Posterior cingulate gyrus (tissue), 11 donors: ENCODE results near the gene SGF29.
A peak's percentile ranks its signal among the peaks of the same experiment; 100 is the strongest.
"Not testable (repeated sequence)": the region's sequence is repeated elsewhere in the genome, so short reads cannot be mapped to it uniquely, and the experiment has no call there.

ENCODE experiments used
- DNase-seq, 10 donors: peaks; one replicate each; pipeline versions ENCODE4 v3.0.0 to v3.0.0-alpha.2; 2020 to 2021; ENCODE audit warnings: mixed read lengths in 3 of 10
- intact Hi-C: fragments of 100-400 bp; cut with DNase I; formaldehyde crosslinking; loops from one replicate; pipeline ENCODE4 v1.15.1; 2023

The SGF29 gene

DNA sequence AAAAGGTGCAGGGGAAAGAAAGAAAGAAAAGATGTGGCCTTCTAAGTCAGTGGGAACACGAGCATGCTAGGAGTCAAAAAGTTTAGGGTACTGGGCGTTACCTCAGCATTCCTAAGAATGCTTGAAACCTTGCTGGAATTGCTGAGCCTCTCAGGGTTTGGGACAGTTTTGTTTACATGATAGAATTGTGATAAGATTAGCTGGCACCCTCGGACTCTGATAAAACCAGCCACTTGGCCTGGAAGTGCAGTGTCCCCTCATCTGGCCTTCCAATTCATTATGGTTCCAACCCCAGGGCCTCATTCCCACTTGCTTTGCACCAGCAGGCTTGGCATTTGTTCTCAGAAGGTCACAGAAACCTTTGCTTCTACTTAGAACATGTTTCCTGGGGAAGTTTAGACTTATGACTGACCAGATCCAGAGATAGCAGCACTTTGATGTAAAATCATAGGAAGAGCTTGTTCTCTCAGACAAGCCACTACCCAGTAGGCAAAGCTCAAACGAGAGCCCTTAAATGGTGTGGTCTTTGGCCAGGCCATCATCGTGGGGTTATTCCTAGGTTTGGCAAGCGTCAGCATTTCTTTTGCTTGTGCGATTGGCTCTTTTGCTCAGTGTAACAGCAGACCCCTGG is 8.0 kb downstream of the SGF29 start:
- DNase-seq: peak in 1 of 10 donors; percentile 24
- intact Hi-C loops: no loop called here

DNA sequence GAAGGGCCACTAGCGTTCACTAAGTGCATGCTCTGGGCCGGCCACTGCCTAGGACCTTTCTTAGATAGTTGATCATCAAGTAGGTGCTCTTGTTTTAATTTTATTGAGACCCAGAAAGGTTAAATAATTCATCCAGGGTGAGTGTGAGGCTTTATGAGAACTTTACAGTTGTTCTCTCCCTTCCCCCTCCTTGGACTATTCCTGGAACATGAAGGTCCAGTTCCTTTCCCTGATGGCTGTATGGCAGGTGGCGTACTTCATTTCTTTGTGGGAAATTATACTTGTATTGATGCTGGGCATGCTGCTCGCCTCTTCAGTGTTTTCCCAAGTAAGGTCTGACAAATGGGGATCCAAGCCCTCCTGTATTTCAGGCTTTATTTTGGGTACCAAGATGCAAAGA is 8.5 kb downstream of the SGF29 start:
- no peak for DNase-seq
- intact Hi-C loops: no loop called here

DNA sequence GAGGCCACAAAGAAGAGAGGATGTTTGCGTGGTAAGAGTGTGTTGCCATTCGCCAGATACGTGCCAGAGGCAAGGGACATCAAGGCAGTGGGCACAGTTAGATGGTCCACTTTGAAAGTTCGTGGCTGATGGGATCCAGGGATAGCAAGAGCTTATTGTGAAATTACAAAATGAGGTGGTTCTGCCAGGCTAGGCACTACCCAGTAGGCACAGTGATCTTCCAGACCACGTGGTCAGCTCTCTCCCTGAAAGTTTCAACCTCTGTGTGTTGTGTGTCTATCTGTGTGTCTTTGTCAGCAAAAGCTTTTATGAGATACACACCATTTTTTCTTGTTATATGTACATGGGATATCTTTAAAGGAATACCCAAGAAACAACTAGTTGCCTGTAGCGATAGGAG is 9.5 kb downstream of the SGF29 start:
- intact Hi-C loops: no loop called here
- DNase-seq: peak in 1 of 10 donors; percentile 33

DNA sequence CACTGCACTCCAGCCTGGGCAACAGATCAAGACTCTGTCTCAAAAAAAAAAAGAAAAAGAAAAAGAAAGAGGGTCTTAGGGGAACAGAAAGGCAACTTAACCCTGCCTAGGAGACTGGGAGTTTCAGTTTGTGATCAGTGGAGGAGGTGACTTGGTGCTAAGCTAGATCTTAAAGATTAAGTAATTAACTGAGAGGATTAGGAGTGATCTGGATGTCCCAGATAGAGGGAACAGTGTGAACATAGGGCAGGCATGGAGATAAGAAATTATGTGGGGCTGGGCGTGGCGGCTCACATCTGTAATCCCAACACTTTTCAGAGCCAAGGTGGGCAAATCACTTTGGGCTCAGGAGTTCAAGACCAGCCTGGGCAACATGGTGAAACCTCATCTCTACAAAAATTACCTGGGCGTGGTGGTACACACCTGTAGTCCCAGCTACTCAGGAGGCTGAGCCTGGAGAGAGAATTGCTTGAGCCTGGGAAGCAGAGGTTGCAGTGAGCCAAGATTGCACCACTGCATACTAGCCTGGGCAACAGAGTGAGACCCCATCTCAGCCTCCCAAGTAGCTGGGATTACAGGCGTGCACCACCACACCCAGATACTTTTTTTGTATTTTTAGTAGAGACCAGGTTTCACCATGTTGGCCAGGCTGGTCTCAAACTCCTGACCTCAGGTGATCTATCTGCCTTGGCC is 12.7 kb downstream of the SGF29 start:
- intact Hi-C loops: not testable (repeated sequence)

DNA sequence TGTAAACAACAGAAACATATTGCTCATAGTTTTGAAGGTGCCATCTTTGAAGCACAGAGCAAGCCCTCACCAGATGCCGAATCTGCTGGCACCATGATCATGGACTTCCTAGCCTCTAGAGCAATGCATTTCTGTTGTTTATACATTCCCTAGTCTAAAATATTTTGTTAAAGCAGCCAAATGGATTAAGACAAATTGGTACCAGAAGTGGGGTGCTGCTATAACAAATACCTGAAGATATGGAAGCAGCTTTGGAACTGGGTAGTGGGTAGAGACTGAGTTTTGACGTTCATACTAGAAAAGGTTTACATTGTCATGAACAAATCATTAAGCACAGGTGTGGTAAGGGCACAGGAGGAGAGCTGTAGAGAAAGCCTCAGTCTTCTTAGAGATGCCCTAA is 13.6 kb downstream of the SGF29 start:
- peak in 1 of 10 donors; percentile 8 for DNase-seq
- intact Hi-C loops: no loop called here

More for the DNA sequence above, 12.7 kb downstream of the SGF29 start:
- peak in 1 of 10 donors; percentile 15 for DNase-seq

DNA sequence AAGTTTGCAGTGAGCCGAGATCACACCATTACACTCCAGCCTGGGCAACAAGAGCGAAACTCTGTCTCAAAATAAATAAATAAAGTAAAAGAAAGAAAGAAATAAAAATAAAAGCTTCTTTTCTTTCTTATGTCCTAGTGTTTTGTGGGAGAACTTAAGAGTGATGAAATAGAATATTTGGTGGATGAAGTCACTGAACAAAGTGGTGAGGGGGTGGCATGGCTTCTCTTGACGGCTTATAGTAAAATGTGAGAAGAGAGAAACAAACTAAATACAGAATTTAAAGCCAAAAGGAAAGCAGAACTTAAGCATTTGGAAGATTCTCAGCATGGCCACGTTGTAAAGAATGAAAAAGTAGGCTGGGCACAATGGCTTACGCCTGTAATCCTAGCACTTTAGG is 15.3 kb downstream of the SGF29 start:
- intact Hi-C loops: no loop called here
- DNase-seq: no peak

DNA sequence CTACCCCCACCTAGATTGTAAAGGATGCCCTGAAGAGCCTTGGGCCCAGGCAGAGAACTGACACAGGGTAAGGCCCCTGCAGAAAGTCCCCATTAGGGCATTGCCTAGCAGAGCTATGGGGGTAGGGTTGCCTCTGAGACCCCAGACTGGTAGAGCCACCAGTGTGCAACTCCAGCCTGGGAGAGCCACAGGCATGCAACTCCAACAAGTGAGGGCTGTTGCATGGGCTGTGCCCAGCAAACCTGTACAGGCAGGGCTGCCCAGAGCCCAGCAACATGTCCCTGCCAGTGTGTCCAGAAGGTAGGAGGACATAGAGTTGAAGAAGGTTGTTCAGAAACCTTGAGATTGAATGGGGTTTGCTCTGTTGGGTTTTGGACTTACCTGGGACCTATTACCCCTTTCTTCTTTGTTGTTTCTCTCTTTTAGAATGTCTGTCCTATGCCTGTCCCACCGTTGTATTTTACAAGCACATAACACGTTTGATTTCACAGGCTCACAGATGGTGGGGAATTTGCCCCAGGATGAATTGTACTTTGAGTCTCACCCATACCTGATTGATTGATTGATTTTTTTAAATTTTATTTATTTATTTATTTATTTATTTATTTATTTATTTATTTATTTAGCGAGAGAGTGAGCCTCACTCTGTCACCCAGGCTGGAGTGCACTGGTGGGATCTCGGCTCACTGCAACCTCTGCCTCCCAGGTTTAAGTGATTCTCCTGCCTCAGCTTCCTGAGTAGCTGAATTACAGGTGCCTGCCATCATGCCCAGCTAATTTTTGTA is 16.4 kb downstream of the SGF29 start:
- DNase-seq: peak in 1 of 10 donors; percentile 70
- intact Hi-C loops: no loop called here

DNA sequence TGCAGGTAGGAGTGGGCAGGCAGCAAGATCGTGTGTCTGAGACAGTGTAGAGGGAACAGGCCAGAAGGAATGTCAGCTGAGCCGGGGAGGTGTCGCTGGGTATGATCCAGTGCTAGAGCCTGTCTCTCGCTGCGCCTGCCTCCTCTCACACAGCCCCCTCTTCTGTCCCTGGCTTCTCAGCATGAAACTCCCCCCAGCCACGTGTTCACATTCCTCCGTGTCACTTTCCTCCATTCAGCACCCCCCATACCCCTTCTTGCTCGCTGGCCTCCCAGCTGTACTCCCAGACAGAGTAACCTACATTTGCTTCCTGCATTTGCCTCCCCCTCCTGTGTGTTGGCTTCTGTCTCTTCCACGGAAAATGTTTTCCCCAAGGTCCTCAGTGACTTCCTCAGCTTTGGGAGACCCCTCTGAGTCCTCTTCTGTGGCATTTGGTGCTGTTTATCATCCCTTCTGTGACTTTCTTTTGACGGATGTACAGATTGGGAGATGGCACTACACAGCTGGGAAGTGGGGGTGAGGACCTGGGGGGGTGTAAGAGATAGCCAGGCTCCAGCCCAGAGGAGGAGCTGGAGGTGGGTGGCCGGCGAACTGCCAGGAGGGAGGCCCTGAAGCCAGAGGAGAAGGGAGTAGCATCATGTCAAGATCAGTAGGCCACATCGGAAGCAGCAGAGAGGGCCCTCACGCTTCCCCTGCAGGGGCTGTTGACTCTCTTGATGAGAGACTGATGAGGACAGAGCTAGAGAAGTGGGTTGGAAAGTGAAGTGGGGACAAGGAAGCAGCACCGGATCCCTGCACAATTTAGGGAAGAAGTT is 19.2 kb downstream of the SGF29 start:
- peak in 8 of 10 donors; percentile 42 to 92 (median 67) for DNase-seq
- intact Hi-C loops: no loop called here

DNA sequence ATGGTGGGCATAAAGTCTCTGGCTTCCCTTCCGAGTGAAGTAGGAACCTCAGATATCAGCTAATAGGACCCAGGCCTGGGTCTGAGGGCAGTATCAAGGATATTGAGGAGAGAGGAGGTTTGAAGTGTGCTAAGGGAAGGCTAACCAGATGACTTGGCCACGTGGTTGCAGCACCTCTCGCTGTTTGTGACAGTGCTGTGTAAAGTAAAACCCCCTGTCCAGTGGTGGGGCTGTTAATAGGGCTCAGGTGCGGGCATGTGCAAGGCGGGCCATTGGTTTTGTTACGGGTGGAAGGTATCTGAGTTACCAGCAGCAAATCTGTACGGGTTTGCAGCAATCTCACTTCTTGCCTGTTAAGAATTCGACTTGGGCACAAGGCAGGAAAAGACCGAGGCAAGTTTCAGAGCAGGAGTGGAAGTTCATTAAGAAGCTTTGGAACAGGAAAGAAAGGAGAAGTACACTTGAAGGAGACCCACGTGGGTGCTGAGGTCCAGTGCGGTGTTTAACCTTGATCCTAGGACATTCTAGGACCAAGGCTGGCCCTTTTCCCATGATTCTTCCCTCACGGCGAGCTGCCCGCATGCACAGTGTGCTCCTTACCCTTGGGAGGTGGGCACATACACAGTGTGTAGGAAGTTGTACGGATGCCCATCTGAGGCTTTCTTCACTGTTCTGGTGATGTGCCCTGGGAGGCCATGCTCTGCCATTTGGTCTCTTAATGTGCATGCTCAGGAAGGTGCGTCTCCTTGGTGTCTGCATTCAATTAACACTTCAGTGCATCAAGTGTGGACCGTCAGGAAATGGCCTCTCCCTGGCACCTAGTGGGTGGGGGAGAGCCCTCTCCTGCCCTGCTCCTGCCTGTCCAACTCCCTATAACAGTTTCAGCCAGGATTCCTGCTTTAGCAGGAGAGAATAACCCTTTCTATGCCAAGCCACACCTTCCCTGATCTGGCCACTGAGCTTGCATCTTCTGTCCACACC is 20.3 kb downstream of the SGF29 start:
- intact Hi-C loops: no loop called here
- peak in 1 of 10 donors; percentile 44 for DNase-seq

DNA sequence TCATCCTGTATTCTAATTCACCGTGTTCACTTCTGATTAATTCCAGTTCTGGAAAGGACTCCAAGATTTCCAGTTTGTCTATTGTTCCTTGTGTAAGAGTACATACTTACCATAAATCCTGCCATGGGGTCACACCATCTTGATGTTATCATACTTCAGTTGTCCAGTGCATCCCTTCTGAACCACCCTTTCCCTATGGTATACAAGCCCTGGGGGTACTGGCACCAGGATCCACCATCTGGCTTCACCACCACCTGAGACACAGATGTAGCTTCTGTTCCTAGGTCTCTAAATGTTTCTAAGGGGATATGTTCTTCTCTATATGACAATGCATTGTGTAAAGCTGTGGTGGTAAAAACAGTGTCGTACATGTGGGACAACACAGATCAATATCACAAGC is 21.2 kb downstream of the SGF29 start:
- peak in 1 of 10 donors; percentile 7 for DNase-seq
- intact Hi-C loops: no loop called here

DNA sequence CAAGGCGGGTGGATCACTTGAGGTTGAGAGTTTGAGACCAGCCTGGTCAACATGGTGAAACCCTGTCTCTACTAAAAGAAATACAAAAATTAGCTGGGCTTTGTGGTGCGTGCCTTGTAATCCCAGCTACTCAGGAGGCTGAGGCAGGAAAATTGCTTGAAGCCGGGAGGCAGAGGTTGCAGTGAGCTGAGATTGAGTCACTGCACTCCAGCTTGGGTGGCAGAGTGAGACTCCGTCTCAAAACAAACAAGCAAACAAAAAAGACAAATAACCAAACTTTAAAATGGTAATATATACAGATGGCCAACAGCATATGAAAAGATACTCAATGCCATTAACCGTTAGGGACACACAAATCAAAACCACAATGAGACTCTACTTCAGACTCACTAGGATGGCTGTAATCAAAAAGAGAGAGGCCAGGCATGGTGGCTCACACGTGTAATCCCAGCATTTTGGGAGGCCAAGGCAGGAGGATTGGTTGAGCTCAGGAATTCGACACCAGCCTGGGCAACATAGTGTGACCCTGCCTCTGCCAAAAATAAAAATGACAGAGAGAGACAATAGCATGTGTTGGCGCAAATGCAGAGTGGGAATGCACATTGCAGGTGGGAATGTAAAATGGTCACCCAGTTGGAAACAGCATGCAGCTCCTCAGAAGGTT is 21.9 kb downstream of the SGF29 start:
- intact Hi-C loops: no loop called here
- peak in 1 of 10 donors; percentile 8 for DNase-seq

DNA sequence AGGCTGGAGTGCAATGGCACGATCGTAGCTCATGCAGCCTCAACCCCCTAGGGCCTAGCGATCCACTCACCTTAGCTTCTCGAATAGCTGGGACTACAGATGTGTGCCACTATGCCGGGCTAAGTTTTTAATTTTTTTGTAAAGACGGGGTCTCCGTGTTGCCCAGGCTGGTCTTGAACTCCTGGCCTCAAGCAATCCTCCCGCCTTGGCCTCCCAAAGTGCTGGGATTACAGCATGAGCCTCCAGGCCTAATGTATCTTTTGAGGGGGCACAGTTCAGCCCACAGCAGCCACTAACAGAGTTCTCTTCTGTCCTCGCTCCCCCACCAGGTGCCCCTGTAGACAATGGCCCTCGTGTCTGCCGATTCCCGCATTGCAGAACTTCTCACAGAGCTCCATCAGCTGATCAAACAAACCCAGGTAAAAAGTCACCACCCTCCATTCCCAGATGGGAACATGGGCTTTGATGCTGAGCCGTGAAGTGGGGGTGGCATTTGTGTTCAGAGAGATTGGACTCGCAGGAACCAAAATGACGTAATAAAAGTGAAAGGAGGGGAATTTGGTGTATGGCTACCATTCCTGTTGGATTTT is 27.1 kb downstream of the SGF29 start:
- no peak for DNase-seq
- intact Hi-C loops: no loop called here

DNA sequence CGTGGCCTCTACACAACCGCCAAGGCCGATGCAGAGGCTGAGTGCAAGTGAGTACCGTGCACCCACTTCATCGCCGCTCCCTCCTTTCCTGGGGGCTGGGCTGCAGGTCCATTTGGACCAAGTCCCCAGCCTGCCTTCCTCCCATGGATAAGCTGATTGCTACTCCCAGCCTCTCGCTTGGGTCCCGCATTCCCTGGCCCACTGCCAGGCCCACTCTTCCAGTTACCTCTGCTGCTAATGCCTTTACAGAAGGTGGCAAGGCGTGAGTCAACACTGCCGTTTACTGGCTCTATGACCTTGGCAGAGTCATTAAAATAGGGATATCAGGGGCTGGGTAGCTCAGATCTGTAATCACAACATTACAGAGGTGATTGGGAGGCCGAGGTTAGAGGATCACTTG is 32.0 kb downstream of the SGF29 start:
- peak in 2 of 10 donors; percentile 65 to 71 for DNase-seq

DNA sequence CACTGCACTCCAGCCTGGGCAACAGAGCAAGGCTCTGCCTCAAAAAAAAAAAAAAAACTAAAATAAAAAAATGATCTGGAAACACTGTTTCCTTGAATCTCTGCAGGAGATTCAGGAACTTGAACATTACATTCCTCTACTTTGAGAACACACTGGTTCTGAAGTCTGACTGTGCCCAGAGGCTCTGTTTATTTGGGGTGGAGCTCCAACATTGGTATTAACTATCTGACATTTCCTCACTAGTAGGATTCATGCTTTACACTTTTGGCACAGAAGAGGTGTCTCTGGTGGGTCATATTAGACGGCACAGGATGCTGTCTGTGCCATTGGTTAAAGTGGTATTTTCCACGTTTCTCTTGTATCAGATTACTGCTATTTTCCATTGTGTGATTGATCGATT is 32.7 kb downstream of the SGF29 start:
- no peak for DNase-seq
- intact Hi-C loops: no loop called here

More for the DNA sequence above, 32.0 kb downstream of the SGF29 start:
- intact Hi-C loops: no loop called here

DNA sequence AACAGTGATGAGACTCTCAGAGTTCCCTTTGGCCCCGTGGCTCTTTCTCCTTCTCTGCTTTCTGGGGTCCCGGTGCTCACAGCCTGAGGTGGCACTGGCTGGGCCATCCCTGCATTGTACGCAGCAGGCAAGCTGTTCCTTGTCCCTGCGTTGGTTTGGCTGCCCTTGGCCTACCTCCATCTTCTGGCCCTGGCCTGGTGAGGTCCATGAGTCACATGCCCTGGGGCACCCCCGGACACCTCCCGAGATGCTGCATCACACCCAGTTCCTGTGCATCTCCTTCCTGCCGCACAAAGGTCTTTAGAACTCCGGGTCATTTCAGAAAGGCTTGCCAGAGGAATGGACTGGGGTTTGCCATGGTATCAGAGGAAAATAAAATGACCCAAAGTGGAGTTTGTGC is 33.7 kb downstream of the SGF29 start:
- intact Hi-C loops: no loop called here
- DNase-seq: peak in 2 of 10 donors; percentile 74 to 75

DNA sequence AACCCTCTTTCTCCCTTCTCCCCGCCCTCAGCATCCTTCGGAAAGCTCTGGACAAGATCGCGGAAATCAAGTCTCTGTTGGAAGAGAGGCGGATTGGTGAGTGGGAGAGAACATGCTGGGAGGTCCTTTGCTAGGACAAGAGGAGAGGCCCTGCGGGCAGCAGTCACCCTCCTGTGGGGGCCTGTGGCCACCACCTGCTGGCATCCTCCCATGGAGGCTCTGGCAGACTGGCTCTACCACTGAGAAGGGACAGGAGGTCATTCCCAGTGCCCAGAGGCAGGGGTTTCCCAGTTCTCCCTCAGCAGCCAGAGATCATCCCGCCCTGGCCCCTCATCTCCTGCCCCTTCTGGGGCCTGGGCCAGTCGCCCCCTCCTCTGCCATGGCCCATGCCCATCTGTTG is 35.3 kb downstream of the SGF29 start:
- intact Hi-C loops: no loop called here
- DNase-seq: peak in 1 of 10 donors; percentile 25

DNA sequence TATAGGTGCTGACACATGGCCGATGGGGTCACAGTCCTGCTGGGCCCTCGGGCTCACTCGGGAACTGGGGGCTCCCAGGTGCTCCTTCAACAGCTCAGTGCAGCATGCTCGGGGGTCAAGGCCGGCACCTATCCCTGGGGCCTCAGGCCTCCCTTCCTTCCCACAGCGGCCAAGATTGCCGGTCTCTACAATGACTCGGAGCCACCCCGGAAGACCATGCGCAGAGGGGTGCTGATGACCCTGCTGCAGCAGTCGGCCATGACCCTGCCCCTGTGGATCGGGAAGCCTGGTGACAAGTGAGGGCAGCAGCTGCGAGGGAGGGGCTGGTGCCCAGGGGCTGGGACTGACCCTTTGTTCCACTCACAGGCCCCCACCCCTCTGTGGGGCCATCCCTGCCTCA is 36.2 kb downstream of the SGF29 start:
- intact Hi-C loops: no loop called here
- DNase-seq: peak in 1 of 10 donors; percentile 81
